ENCODE results near the gene RAD51B.

RAD51B gene

DNA sequence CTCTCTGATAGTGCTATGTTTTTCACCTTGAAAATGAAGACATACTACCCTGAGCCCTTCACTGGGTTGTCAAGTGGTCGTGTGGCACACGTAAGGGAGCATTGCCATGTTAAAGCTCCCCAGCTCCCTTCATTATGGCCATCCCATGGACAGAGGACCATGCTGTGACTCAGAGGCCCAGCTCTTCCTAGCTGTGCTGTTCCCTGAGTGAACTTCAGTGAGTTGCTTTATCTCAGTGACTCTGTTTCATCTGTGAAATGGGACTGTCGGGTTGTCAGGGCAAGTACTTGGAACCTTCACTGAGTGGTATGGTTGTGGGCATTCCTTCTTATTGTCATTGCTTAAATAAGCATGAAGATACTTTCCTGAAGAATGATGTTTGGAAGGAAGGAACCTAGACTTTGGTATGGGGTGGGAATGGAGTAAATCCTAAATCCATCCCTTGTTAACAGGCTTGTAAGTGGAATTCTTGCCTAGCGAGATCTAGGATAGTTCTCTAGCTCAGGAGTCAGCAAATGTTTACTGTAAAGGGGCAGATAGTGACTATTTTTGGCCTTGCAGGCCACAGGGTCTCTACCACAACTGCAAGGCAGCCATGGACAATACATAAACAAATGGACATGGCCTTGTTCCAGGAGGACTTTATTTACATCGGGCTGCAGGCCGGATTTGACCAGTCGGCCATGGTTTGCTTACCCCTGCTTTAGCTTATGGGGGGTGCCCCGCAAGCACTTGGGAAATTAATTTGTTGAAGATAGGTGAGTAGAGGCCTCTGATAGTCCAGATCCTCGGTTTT is 689.8 kb downstream of the RAD51B start:
- no peak for DNase-seq (ENCODE audit: low read depth in 3 of 3)

DNA sequence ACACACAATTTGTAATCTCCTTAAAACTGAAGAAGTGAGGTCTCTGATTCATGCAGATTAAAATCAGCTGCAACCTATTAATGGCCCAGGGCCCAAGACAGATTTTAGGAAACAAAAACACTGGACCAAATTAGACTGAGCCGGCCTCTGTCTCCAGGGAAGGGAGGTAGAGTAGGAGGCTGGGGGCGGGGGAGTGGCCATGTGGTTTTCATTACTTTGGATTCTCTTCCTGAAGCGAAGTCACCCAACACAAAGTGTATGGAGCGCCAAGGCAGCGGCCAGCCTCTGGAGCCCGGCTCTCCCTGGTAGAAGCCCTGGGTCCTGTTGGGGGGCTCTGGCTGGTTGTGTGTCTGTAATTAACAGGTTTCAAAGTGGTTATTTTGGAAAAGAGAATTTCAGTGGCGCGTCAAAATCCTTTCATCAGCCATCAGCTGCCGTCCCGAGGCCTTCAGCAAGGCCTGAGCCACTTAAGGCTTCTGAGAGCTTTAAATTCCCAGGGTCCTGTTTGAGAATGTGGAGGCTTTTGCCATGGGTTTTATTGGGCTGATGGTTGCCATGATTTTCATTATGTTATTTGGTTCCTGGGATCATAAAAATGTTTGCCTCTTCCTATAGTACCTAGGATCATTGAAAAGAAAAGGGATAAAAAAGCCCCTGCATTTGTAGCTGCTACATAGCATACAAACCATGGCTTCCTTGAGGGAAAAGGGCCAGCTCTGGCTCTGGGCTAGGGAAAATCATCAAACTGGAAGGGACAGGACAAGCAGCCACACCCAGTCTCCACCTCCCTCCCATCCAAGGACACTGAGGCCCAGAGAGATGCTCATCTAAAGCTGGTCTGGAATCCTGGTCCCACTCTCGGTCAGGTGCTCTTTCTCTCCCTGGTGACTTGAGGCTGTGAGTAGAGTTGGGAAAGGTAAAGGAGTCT is 690.9 kb downstream of the RAD51B start:
- no peak for DNase-seq (ENCODE audit: low read depth in 3 of 3)

DNA sequence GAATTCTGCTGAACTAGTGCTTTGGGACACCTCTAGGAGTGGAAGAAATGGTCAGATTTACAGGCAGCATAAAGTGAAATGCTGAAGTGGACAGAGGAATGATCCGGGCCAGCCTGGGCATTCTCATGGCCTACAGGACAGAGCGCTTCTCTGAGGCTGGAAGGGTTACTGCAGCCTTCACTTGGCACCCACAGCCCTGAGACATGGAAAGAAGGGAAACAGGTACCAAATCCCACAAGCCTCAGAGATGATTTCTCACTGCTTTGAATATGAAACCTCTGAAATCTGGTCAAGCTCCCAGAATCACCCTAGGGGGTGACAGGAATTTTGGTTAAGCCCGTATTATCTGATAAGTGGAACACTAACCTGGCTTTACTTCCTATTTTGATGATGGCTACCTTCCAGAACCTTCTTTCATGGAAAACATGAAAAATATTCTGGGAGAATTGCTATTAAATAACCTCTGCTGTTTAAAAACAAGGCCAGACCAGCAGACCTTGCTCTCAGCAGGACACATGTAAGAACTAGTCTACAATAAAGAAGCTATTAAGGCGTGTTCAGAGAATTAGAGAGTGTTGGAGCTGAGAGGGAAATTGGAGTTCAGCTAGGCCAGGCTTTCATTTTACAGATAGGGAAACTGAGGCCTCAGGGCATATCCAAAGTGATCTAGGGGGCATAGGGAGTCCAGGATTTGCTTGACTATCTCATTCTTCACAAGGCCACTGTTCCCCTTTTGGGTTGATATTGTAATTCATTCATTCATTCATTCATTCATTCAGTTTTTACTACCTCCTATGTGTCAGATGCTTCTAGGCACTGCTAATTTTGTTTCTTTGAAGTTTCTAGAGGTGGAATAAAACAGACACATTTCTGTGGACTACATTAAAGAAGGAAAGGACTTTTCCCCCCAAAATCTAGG is 691.8 kb downstream of the RAD51B start:
- no peak for DNase-seq (ENCODE audit: low read depth in 3 of 3)

DNA sequence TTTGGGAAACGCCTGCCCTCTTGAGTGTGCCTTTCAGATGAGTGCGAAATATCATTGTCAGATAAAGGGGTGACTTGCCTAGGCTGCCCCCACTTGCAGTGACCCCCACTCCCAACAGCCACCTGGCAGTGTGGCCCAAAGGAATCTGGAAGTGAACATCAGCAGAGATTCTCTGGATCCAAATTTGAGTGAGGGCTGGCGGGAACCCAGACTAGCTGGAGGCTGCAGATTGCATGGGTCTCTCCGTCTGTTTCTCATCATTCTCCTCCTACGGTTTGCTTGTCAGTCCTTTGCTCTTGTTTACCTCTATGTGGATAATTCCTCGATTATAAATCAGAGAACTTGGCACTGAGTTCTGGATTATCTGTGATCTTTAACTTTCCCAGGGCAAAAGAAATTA is 692.5 kb downstream of the RAD51B start:
- DNase-seq (ENCODE audit: low read depth in 3 of 3) = no peak

DNA sequence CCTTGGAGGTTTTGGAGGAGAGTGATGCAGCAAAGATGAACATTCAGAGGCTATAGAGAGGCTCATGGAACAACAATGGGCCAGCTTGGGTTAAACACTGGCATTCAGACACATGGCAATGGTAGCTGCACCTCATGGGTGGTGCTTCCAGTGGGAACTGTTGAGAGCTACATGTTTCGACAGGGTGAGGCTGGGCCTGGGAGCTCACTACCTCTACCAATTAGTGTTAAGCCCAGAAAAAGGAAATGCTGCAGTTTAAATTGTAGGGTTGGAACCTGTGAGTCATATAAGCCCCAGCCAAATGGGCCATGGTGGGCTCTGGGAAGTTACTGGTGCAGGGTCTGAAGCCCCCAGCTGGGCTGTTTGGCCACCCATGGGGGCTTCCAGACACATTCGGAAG is 693.6 kb downstream of the RAD51B start:
- DNase-seq (ENCODE audit: low read depth in 3 of 3) = no peak

DNA sequence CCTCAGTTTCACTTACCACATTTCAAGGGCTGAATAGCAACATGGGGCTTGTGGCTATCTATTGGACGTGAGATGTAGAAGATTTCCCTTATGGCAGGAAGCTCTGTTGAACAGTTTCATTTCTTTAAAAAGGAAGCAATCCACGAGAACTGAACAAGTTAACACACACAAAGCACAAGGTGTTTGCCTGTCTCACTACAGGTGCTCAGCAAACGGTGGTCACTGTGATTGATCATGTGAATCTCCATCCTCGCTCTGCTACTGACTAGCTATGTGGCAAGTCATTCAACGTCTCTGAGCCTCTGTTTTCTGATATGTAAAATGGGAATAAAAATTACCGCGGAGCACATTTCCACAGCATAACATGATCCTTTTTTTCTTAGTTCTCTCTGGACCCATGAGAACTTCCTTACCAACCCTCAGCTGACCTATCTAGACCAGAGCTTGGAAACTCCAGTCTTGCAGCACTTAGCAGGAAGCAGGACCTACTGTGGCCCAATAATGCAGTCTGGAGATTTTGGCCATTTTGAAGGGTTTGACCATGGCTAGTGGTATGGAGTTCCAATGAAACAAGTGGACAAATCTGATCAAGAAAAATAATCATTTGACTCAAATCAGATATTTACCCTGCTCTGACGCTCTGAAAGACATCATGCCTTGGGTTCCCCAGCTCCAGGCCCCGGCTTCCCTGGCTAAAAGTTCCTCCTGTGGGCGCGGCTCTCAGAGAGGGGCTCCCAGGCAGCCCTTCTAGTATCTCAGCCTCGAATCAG is 694.4 kb downstream of the RAD51B start:
- DNase-seq (ENCODE audit: low read depth in 3 of 3) = no peak

DNA sequence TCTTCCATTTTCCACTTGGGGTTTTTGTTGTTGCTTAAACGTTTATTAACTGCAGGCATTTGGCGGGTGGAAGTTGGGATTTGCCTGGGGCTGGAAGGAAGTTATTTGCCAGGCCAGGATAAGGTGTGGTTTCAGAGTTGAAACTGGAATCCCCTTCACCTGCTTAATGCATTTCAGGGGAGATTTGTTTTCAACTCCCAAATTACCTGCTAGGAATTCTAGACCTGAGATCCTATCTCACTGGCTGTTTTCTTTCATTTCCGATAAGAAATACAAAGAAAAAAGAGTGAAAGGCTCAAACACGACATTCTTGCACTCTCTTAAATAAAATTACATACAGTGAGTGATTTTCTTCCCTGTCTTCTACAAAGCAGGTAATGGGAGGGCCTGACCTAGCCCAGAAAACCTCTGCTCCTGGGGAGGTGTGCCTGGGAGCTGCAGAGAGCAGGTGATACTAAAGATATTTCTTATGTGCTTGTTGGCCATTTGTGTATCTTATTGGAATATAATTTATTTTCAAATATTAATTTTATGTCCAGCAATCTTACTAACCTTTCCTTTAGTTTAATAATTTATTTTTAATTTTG is 695.1 kb downstream of the RAD51B start:
- DNase-seq (ENCODE audit: low read depth in 3 of 3) = no peak

GRCh38 chr14:68516342-68516741 is 696.8 kb downstream of the RAD51B start:
- DNase-seq (ENCODE audit: low read depth in 3 of 3) = no peak

DNA sequence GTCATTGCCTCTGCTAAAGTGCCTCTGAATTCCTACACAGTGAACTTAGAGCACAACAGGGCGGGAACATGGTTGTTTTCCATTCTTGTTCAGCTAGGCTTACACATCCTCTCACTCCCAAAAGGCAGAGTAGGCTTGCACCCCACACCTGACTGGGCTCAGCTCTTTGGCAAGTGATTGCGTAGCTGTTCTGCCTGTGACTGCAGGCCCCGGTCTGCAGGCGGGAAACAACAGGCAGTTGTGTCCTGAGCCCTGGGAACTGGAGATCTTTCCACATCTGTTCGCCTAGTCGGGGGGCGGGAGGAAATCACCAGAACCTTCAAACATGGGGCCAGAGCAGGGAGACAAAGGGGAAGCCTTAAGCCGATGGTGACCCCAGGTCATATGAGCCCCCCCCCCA is 698.6 kb downstream of the RAD51B start:
- no peak for DNase-seq (ENCODE audit: low read depth in 3 of 3)

- no peak for DNase-seq (ENCODE audit: low read depth in 3 of 3)
Measured at GRCh38 chr14:68518761-68519670, 699.4 kb downstream of the RAD51B start.

DNA sequence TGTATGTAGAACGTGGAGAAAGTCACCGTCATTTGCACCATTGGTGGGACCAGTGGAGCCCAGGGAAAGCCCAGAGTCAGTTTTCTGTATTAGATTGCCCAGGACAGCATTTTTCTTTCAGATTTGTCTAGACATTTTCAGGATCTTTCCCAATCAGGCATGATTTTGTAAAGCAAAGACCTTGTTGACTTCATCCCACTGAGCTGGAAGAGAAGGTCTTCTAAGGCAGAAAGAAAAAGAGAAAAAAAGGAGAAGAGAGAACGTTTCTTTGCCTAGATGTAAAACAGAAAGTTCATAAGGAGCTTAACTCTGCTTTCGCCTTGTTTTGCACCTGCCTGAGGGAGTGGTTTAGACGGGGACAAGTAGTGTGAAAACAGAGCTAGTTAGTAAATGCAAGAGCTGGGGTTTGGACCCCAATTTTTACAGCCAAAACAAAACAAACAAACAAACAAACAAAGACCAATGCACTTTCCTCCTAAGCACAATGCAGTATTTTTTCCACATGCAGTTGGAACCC is 700.1 kb downstream of the RAD51B start:
- DNase-seq (ENCODE audit: low read depth in 3 of 3) = no peak

DNA sequence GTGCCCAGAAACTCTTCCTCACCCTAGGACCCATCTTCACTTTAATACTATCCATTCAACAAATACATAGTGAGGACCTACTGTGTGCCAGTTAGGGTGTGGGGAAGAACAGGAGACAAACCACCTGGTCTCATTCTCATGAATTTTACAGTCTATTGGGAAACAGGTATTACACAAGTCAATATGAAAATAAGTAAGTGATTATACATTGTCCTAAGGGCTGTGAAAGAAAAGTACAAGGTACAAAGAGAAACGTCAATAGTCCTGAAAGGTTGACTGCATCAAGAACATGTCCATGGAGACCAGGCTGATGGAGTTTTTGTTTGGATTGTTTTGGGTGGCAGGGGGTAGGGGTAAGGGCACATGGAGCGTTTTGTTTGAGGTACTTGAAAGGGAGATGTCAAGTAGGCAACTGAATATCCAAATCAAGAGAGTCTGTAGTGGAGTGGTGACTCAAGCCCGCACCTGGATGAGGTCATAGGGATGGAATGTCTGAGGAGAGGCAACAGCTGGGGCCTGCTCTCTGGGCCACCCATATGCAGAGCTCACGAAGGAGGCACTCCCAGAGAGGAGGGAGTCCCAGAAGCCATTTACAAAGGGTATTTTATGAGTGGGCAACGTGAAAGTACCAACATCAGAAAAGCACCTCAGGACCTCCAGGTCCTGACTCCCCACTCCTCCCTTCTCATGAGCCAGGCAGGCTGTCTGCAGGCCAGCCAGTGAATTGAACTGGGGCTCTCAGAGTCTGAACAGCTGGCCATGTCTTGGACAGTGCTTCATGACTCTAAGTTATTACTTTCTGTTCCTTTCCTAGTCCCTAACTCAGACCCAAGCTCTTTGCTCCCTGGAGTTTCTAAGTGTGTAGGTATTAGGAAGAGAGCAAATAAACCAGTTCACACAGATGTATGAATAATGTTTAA is 701.3 kb downstream of the RAD51B start:
- no peak for DNase-seq (ENCODE audit: low read depth in 3 of 3)

- DNase-seq (ENCODE audit: low read depth in 3 of 3) = no peak
Measured at GRCh38 chr14:68521557-68521901, 702.0 kb downstream of the RAD51B start.

DNA sequence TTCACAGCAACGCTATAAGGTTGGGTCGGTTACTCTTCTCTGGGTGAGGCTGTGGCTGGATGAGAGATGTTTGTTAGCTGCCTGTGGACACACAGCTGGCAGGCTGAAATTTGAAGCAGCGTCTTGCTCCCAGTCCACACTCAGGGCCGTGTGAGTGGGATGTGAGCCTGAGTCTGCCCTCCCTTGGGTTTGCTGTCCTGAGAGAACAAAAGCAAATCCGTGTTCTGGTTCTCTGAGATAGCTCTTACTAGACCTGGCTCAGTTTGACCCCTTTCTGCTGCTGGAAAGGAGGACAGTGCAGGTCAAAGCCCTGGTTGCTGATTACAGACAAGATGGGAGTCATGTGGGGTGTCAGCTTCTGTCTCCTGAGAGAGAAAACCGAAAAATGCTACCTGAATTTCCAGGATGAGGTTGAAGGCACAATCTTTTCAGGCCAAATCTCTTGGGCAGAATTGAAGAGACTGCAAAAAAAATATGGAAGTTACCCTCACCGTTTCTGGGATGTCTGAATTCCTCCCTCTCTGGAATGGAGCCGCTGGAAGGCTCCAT is 702.5 kb downstream of the RAD51B start:
- DNase-seq (ENCODE audit: low read depth in 3 of 3) = no peak

DNA sequence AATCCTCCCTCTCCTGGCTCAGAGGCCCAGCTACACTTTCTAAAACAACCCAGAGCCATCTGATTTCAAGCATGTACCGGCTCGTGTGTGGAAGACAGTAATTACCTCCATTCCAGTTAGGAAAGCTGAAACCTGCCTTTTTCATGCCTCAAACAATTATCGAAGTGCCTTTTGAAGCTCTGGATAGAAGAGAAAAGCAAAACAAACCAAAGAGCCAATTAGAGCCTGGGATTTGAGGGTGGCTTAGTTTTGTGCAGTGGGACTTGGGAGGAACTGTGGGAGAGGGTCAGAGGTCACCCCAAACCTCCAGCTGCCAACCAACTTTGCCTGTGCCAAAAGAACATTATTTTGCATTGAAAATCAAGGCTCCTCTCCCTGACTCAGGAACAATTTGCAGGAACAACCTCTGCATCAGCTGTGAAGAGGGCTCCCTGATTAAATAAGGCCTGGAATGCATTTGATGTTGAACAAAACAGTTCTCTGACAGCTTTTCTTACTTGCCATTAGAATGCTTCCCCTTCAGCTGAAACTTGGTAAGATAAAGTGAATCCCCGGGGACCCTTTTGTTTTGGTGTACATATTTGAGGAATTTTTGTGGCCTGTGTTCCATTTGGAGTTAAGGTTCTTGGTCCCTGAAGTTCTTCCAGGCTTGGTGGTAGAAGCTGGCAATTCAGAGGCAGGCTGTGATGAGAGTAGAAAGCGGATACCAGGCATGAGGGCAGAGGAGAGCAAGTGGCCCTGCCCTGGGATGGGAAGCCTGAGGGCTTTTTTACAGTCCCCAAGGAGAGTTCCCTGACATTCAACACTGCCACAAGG is 703.1 kb downstream of the RAD51B start:
- no peak for DNase-seq (ENCODE audit: low read depth in 3 of 3)

GRCh38 chr14:68523326-68523610 is 703.7 kb downstream of the RAD51B start:
- no peak for DNase-seq (ENCODE audit: low read depth in 3 of 3)

- no peak for DNase-seq (ENCODE audit: low read depth in 3 of 3)
Measured at GRCh38 chr14:68523989-68524725, 704.6 kb downstream of the RAD51B start.

Data from stimulated activated CD4-positive, alpha-beta T cell treated with anti-CD3 and anti-CD28 coated beads, TNF-alpha, amount 100 ng/mL, for 4 hours (primary cell).